NCI-H1092 (cell line): ENCODE measurements around the gene IZUMO2.

ENCODE experiments used
- DNase-seq: peaks from one replicate; lab custom pipeline; 2025; lab: John Stamatoyannopoulos, UW

The IZUMO2 gene

GRCh38 chr19:50162988-50163387 lies at the start of gene IZUMO2:
Gene IZUMO2 (minus strand): TSS chr19:50163281. CDS start chr19:50163194, 87 bp downstream.
- no peak for DNase-seq

- no peak for DNase-seq
Measured at GRCh38 chr19:50210425-50210824, 47.3 kb upstream of the IZUMO2 start.

- DNase-seq: no peak
Measured at GRCh38 chr19:50209131-50209530, 46.0 kb upstream of the IZUMO2 start.

GRCh38 chr19:50207730-50208129 lies 44.6 kb upstream of the IZUMO2 start:
- no peak for DNase-seq

- DNase-seq: no peak
Measured at GRCh38 chr19:50206191-50206590, 43.1 kb upstream of the IZUMO2 start.

- DNase-seq: no peak
Measured at GRCh38 chr19:50205681-50206138, 42.6 kb upstream of the IZUMO2 start.

- DNase-seq: no peak
Measured at GRCh38 chr19:50204811-50205675, 42.0 kb upstream of the IZUMO2 start.

- no peak for DNase-seq
Measured at GRCh38 chr19:50204081-50204428, 41.0 kb upstream of the IZUMO2 start.

GRCh38 chr19:50203281-50204080 lies 40.4 kb upstream of the IZUMO2 start, which contains the start of gene MYH14:
Gene MYH14 (plus strand): TSS chr19:50203622. CDS start chr19:50210366, 6,744 bp downstream.
- no peak for DNase-seq

GRCh38 chr19:50202962-50203280 lies 39.8 kb upstream of the IZUMO2 start:
- DNase-seq: no peak

- DNase-seq: no peak
Measured at GRCh38 chr19:50202386-50202785, 39.3 kb upstream of the IZUMO2 start.

- DNase-seq: no peak
Measured at GRCh38 chr19:50199259-50199555, 36.1 kb upstream of the IZUMO2 start.

GRCh38 chr19:50198431-50199258 lies 35.6 kb upstream of the IZUMO2 start:
- no peak for DNase-seq

GRCh38 chr19:50197348-50197747 lies 34.3 kb upstream of the IZUMO2 start:
- no peak for DNase-seq

- DNase-seq: no peak
Measured at GRCh38 chr19:50196322-50196932, 33.3 kb upstream of the IZUMO2 start.

GRCh38 chr19:50195224-50195623 lies 32.1 kb upstream of the IZUMO2 start:
- DNase-seq: no peak

- no peak for DNase-seq
Measured at GRCh38 chr19:50192463-50193211, 29.6 kb upstream of the IZUMO2 start.

- no peak for DNase-seq
Measured at GRCh38 chr19:50191216-50191615, 28.1 kb upstream of the IZUMO2 start.

- DNase-seq: no peak
Measured at GRCh38 chr19:50190439-50190891, 27.4 kb upstream of the IZUMO2 start.

GRCh38 chr19:50189331-50189730 lies 26.2 kb upstream of the IZUMO2 start:
- DNase-seq: no peak

GRCh38 chr19:50187937-50188336 lies 24.9 kb upstream of the IZUMO2 start:
- no peak for DNase-seq
